Erythroblast (primary cell): Measurements from ENCODE around the gene SPTSSA.

ENCODE experiments used
- GATA1 ChIP-seq: IDR thresholded peaks from 2 replicates; pipeline ENCODE4 v1.6.1; 2011; ENCODE audit warnings: low read depth, mild to moderate bottlenecking, control low read depth, low read length, moderate library complexity
- POLR2A ChIP-seq: IDR thresholded peaks from 2 replicates; pipeline ENCODE4 v1.6.1; 2011; ENCODE audit warnings: mild to moderate bottlenecking, low read length

- TF ChIP-seq POLR2A (no peak), GATA1 (no peak)
These were observed 78.2 kb downstream of the SPTSSA start for GRCh38 chr14:34383839-34384238.
